Limb (tissue), 2 donors: ENCODE measurements around the gene TMEM60.
A peak's percentile ranks its signal among the peaks of the same experiment; 100 is the strongest.
"Not testable (repeated sequence)": the region's sequence is repeated elsewhere in the genome, so short reads cannot be mapped to it uniquely, and the experiment has no call there.

Experiments
- DNase-seq, 2 donors: peaks; one replicate each; pipeline ENCODE4 v3.0.0-alpha.2; 2016; ENCODE audit errors: extremely low spot score in 2 of 2

The TMEM60 gene

DNA sequence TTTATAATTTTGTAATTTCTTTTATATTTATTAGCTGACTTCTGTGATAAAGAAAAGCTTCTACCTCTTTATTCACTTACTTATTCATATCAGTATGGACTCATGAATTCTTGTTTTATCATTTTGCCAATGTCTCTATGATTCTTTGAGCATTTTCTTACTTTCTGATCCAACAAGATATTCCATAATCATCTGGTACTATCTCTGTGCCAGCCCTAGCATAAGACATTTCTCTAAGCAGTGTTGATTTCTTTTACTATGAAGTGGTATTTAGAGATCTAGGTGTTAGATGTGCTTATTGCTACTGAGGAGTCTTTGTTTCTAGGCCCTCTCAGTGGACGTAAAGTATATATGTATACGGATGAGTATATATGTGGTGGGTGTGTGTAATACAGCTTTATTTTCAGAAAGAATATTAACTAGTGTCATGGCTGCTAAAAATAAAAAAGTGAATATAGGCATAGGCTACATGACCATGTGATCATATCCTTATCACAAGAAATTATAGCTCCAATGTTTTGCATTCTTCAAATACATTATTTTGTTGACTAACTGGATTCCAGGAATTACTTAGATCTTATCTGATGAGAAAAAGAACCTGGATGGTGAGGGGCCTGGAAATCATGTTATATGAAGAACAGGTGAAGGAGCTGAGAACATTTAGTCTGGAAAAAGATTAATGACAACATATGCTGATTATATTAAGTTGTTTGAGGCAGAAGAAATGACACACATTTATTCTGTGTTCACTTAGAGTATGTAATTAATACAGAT is 13.5 kb upstream of the TMEM60 start:
- DNase-seq: no peak

DNA sequence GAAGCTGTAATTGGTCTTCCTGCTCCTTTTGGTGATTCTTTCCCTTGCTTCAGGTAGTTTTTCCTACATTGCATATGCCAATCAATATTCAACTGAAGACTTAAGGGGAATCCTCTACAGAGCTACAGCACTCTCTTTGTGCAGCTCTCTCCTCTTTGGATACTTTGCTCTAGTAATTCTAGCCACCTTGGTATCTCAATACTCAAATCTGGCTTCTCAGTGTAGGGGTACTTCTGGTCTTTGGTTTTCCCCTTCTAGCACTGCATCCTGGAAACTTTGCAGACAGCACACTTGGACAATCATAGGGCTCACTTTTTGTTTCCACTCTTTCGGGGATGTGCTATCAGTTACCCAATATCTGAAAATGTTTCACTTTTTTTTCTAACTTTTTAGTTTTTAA is 10.3 kb upstream of the TMEM60 start:
- no peak for DNase-seq

DNA sequence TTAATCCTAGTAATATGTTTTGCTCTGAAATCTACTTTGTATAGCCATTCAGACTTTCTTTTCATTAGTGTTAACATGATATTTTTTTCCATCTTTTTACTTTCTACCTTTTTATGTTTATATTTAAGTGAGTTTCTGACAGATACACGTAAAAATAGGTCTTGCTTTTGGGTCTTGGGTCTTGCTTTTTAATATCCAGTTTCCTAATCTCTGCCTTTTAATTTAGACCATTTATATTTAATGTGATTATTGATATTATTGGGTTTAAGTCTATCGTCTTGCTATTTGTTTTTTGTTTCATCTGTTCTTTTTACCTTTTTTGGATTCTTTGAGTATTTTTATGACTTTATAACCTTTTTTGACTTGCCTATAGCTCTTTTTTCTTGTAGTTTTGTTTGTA is 8.2 kb upstream of the TMEM60 start:
- no peak for DNase-seq

DNA sequence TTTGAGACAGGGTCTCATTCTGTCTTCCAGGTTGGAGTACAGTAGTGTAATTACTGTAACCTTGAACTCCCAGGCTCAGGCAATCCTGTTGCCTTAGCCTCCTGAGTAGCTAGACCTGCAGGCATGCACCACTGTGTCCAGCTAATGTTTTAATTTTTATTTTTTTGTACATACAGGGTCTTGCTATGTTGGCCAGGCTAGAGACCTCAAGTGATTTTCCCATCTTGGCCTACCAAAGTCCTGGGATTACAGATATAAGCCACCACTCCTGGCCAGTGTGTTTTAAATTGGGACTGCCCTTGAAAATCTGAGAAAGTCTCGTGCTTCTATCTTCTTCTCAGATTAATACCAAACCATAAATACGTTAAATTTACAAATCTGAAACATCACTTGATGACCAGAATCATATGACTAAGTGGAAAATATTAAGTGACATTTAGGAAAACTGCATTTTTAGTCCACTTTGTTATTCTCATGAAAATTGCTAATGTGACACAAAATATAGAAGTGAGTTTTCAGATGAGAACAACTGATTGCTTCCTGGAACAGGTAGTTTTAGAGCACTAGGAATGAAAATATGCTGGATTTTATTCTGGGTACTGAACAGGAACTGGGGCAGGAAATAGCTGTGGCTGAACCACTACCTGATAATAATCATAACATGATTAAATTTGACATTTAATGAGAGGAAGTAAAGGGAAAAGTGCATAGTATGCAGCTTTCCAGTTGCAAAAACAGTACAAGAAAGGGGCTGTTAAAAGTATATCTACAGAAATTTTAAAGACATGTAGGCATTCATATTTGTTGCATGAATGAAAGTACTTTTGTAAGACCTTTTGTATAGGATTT is 4.5 kb upstream of the TMEM60 start:
- no peak for DNase-seq

DNA sequence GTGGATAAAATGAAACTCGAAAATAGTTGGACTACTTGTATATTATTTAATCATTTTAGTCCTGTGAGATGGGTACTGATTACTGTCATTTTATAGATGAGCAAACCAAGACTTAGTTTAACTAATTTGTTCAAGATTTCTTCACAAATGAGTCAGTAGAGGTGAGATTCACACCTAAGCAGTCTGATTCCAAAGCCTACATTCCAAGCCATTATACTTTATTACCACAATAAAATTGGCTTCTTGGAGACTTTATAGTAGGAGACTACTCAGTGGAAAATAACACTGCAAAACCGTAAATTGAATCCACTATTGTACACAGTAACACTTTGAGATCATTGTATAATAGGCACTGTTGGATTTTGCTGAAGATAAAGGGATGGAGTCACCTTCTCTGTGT is 2.5 kb upstream of the TMEM60 start:
- no peak for DNase-seq

DNA sequence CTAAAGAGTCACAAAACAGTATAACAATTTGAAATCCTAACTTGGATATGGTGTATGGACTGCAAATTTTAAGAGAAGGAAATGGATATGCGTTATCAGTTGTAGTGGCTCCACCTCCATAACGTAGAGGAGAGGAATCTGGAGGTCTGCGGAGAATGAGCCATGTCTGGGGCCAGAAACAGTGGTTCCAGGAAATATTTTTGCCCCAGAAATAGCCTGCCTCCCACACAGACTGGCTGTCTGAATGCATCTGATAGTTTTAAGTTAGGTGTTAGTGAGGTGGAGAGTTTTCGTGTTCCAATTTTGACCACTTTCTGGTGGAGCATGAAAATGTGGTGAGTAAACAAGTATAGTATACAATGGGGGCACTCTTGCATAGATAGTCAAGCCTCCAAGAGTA is 1.9 kb upstream of the TMEM60 start:
- no peak for DNase-seq

DNA sequence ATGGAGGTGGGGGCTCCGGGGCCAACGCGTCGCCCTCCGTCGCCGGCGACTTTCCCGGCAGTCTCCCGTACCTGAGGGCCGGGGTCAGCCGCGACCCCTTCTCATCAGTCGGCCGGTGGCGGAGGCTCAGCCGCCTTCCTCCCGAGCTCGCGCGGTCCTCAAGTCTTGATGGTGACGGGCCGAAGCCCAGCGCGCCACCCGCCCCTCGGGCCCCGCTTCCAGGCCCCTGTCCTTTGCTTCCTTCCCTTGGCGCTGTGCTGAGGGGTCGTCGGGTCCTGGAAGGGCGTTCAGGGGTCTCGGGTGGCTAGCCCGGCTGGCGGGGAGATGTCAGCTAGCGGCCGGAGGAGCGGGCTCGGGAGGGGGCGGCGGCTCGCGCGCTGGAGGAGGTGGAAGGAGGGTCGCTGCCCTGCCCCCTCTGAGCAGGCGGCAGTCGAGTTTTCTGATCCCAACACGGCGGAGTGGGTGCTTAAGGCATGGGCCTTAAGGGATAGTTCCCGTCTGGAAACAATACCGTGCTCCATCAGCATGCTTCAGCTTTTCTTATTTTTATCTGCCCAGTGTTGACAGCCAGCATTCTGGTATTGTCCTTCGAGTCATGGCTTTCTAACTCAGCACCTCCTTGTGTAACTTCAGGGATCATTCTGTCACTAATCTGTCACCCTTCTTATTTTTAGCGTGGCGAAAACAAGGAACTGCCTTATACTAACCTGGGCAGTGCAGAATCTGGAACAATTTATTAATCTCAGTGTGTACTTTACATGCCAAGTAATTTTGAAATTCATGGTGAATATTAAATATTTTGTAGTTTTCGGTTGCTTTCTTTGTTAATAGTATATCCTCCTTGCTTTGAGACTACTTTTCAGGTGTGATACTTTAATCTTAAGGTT is 1.1 kb upstream of the TMEM60 start:
- DNase-seq: peak in 1 of 2 donors; percentile 16

DNA sequence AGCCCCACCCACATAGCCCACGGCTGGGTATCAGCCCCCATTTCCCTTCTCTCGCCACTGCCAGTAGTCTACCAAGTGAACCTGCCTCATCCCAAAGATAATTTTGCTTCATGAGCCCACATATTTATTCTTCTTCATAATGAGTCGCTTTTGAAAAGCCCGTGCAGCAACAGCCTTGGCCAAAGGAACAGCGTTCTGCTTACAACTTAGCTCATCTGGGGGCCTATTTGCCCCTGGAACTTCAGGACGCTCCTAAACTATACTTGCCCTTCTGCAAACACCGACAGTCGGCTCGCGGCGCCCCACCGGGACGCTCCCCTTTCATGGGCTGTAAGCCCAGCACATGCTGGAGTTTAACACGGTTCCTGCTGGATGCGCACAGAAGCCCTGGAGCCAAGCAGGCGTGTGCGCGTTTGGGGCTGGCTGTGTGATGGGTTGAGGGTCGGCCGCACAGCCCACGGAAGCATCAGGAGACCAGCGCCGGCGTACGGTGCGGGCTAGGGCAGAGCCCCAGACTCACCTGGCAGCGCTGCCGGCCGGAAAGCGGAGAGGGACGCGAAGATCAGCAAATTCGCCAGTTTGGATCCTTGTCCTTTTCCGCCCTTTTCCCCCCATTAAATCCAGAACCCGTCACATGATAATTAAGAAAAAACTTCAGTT is 370 bp downstream of the TMEM60 start:
- DNase-seq: no peak

DNA sequence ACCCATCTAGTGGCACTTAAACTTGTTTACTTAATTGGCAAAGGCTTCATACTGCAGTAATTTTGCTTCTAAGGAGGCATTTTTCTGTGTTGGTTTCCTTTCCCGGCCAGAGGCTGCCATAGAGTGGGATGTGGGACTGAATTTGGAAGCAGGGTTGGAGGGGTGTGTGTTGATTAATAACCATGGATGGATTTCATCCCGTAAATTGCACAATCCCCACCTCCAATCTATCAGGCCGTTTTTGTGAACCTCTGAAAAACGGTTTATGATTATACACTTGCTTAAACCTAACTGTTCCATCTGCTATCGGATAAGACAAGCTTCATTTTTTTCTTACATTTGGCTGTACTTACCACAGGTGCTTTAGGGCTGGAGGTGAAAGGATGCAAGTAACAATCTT is 1.3 kb downstream of the TMEM60 start:
- DNase-seq: no peak

DNA sequence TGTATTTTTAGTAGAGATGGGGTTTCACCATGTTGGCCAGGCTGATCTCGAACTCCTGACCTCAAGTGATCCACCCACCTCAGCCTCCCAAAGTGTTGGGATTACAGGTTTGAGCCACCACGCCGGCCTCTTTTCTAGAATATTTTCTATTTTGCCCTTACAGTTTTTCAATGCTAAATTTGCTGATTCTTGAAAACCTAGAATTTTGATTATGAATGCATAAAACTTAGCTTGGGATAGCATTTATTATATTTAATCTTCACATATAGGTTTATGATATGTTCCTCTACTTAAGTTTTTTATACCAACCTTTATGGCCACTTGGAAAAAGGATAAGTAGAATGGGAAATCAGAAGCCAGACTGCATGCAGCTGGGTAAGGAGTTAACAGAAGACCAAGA is 2.1 kb downstream of the TMEM60 start:
- no peak for DNase-seq

DNA sequence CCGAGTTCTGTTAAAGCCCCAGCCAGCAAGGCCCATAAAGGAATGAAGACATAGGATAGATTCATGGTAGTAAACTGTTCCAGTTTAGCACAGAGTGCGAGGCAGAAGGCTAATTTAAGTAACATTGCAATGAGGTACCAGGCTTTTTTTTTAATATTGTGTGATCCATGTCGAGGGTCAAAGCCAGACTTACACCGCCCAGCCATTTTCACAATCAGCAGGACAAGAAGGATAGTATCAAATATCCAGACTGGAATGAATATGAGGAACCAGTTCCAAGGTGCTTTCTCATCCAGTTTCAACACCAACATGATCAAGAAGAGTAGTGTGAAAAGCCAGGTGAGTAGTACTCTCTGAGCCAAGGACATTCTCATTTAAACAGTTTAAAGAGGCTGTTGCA is 4.2 kb downstream of the TMEM60 start:
- no peak for DNase-seq

DNA sequence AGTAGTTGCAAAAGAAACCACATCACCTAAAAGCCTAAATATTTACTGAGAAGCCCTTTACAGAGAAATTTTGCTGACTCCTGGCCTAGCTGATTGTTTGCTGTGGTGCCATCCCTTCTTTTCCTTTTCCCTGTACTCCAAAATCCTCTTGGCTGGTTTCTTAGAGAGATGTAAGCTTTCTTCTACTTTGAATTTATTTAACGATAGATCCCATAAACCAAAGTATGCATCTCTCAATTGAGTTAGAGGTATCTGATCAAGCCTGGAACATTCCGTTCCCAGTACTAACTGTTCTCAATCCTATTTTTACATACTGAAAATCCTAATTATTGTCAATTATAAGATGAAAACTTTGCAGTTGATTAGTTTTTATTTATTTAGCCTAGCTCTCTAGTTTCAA is 6.3 kb downstream of the TMEM60 start:
- no peak for DNase-seq

DNA sequence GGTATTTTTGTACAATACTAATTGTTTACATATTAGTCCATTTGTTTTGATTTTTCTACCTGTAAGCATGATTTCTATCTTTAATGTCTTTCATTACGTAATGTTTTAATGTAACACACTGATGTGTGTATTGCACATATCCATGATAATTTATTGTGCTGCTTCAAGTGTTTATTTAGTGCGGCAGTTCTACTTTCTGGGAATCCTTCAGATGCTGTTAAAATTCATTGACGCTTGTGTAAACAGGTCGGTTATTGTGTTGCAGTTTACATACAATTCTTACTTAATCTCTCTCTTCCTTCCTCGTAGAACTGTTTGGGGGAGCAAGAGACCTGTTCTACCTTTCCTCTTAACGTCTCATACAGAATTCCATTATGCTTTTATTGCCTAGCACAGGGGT is 6.9 kb downstream of the TMEM60 start:
- no peak for DNase-seq

DNA sequence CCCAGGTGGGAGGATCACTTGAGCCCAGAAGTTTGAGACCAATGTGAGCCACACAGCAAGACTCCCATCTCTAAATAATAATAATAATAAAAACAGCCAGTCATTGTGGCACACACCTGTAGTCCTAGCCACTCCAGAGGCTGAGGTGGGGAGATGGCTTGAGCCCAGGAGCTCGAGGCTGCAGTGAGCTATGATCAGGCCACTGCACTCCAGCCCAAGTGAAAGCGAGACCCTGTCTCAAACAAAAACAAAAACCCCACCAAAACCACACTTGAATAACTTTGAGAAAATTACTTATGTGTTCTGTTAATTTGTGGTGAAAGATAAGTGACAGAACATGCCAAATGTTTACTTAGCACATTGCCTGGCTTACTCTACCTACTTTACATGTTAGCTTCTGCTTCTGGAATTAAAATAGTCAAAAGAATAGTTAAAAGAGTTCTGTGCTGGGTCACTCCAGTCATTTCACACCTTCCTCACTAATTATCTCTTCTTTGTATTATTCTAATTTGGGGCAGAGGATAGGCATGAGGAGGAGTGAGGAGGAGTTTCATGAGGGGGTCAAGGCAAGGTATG is 9.8 kb downstream of the TMEM60 start:
- no peak for DNase-seq

DNA sequence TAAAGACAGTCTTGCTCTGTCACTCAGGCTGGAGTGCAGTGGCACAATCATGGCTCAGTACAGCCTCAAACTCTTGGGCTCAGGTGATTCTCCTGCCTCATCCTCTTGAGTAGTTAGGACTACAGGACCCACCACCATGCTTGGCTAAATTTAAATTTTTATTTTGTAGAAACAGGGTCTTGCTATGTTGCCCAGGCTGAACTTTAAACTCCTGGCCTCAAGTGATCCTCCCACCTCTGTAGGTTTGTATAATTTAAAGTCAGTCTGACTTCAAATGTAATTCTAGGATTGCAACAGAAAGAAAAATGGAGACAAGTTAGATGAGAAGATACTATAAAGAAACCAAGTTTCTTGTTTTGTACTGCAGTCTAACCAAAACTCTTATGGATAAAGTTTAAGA is 11.5 kb downstream of the TMEM60 start:
- DNase-seq: no peak

DNA sequence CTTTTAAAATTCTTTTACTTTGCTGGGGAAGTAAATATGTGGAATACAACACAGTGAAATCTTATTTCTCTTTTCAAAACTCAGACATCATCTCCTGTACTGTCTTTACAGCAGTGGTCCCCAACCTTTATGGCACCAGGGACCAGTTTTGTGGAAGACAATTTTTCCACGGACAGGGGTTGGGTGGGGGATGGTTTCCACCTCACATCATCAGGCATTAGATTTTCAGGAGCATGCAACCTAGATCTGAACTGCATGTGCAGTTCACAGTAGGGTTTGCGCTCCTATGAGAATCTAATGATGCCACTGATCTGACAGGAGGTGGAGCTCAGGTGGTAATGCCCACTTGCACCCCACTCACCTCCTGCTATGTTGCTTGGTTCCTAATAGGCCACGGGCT is 12.2 kb downstream of the TMEM60 start:
- DNase-seq: no peak

DNA sequence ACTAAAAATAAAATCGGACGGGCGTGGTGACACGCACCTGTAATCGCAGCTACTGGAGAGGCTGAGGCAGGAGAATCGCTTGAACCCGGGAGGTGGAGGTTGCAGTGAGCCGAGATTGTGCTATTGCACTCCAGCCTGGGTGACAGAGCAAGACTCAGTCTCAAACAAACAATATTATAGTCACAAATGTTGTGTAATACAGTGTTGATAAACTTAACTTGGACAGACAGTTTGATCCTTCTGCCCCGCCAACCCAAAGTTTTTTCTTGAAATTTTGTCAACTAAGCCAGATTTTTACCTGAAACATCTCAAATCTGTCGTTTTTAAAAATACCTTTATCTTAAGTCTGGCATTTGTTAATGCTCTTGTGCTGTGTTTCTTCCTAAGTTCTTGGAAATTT is 13.8 kb downstream of the TMEM60 start:
- DNase-seq: not testable (repeated sequence)

DNA sequence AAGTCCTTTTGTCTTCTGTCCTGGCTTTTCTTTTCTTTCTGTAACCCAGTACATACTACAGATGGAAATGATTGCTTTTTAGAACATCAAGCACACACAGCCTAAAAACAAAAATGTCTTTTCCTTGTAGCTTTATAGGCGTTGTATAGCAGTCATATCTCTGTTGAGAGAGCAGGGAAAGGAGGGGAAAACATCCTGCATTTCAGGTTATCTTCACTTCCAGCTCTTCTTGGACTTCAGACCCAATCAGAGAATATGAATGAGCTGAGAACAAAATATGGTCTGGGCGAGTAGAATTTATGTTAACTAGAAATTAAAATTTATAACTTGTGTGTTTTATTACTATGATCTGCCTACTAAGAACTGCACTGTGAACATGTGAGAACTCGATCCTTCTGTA is 14.7 kb downstream of the TMEM60 start:
- DNase-seq: no peak

DNA sequence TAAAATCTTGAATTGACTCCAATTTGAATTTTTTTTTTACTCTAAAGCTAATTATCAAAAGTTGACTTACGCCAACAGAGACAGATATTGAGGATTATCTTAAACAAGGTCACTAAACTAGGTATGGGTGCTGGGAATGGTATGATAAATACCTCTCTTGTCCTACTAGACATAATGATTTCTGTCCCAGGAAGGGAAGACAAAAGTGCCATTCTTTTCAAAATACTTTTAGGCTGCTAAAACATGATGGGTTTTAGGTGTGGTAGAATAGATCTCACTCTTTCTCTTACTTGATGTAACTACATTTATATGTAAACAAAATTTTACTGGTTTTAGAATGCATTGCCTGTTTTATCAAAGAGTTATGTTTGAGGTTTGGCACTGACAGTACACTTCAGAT is 15.1 kb downstream of the TMEM60 start:
- no peak for DNase-seq

DNA sequence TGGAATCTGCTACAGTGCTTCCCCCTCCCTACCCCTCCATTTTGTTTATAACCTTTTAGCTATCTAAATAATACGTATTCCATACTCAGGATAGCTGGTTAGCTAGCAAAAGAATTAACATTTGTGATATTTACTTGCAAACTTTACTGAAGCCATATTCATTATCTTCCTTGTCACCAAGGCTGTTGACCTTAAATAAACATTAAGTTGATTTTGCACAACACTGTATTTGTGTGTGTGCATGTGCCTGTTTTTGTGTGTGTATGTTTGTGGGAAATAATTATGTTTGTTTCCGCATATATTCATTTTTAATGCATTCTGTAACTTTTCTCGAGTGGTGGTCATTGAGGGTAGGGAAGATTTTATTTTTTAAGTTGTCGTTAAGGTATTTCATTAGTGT is 15.9 kb downstream of the TMEM60 start:
- no peak for DNase-seq

DNA sequence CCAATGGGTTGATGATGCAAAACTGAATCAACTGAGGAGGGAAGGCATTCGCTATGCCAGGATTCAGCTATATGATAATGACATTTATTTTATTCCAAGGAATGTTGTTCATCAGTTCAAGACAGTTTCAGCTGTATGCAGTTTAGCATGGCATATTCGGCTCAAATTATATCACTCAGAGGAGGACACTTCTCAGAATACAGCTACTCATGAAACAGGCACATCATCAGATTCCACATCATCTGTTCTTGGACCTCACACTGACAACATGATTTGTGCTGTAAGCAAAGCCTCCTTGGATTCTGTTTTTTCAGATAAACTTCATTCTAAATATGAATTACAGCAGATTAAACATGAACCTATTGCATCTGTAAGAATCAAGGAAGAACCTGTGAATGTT is 19.7 kb downstream of the TMEM60 start:
- no peak for DNase-seq
